WTC11 (cell line): ENCODE measurements around the gene SNAI1.

ENCODE experiments used
- FOXK1 ChIP-seq: sonication (generic); formaldehyde crosslinking; IDR thresholded peaks from 2 replicates; pipeline ENCODE4 v1.8.0; 2022; ENCODE audit warnings: mild to moderate bottlenecking, moderate library complexity, missing genetic modification reagents
- IRF2 ChIP-seq: sonication (generic); formaldehyde crosslinking; IDR thresholded peaks from 2 replicates; pipeline ENCODE4 v1.8.0; 2022; ENCODE audit warnings: low read depth, missing genetic modification reagents, borderline replicate concordance
- JUN ChIP-seq: sonication (generic); formaldehyde crosslinking; IDR thresholded peaks from 2 replicates; pipeline ENCODE4 v1.8.0; 2023; ENCODE audit warnings: mild to moderate bottlenecking, missing genetic modification reagents
- SP1 ChIP-seq: sonication (generic); formaldehyde crosslinking; conservative IDR thresholded peaks from 2 replicates; pipeline ENCODE4 v1.8.1; 2022; ENCODE audit warnings: missing genetic modification reagents
- ZNF416 ChIP-seq: fragments of 250-450 bp; sonication (Bioruptor Pico); IDR thresholded peaks from 2 replicates; pipeline ENCODE4 v1.9.0; 2021; ENCODE audit warnings: mild to moderate bottlenecking, inconsistent platforms
- TF ChIP-seq, protein P1 (sequence below): fragments of 200-600 bp; IDR thresholded peaks from 2 replicates; pipeline ENCODE4 v1.8.0; 2022; ENCODE audit warnings: antibody characterized with exemption
- TF ChIP-seq, protein P2 (sequence below): sonication (generic); formaldehyde crosslinking; IDR thresholded peaks from 2 replicates; pipeline ENCODE4 v1.8.1; 2022; ENCODE audit warnings: mild to moderate bottlenecking, moderate library complexity, missing genetic modification reagents
- TF ChIP-seq, protein P3 (sequence below): sonication (generic); formaldehyde crosslinking; IDR thresholded peaks from 2 replicates; pipeline ENCODE4 v1.8.0; 2022; ENCODE audit warnings: mild to moderate bottlenecking, missing genetic modification reagents

DNA sequence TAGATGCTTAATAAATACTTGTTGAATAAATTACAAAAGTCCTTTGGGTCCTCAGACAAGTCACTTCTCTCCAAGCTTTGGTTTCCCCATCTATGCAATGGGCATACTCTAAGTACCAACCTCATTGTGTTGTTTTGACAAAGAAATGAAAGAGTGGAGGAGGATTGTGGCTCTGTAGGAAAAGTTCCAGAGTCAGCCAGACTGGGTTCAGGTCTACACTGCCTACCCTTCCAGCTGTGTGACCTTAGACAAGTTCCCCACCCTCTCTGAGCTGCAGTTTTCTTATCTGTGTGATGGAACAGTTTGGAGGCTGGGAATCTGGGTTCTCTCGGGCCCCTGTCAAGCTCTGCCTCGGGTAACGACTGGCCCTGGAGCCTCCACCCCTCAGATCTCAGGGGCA, 53.9 kb downstream of the SNAI1 start:
- TF ChIP-seq, protein P1, sequence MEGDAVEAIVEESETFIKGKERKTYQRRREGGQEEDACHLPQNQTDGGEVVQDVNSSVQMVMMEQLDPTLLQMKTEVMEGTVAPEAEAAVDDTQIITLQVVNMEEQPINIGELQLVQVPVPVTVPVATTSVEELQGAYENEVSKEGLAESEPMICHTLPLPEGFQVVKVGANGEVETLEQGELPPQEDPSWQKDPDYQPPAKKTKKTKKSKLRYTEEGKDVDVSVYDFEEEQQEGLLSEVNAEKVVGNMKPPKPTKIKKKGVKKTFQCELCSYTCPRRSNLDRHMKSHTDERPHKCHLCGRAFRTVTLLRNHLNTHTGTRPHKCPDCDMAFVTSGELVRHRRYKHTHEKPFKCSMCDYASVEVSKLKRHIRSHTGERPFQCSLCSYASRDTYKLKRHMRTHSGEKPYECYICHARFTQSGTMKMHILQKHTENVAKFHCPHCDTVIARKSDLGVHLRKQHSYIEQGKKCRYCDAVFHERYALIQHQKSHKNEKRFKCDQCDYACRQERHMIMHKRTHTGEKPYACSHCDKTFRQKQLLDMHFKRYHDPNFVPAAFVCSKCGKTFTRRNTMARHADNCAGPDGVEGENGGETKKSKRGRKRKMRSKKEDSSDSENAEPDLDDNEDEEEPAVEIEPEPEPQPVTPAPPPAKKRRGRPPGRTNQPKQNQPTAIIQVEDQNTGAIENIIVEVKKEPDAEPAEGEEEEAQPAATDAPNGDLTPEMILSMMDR, result no peak
- TF ChIP-seq JUN (CRISPR knock-in tag) (no peak), FOXK1 (CRISPR knock-in tag) (no peak), SP1 (no peak), ZNF416 (CRISPR knock-in tag) (no peak), IRF2 (no peak)
- TF ChIP-seq, protein P2, sequence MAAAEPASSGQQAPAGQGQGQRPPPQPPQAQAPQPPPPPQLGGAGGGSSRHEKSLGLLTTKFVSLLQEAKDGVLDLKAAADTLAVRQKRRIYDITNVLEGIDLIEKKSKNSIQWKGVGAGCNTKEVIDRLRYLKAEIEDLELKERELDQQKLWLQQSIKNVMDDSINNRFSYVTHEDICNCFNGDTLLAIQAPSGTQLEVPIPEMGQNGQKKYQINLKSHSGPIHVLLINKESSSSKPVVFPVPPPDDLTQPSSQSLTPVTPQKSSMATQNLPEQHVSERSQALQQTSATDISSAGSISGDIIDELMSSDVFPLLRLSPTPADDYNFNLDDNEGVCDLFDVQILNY (CRISPR knock-in tag), result no peak
- TF ChIP-seq, protein P3, sequence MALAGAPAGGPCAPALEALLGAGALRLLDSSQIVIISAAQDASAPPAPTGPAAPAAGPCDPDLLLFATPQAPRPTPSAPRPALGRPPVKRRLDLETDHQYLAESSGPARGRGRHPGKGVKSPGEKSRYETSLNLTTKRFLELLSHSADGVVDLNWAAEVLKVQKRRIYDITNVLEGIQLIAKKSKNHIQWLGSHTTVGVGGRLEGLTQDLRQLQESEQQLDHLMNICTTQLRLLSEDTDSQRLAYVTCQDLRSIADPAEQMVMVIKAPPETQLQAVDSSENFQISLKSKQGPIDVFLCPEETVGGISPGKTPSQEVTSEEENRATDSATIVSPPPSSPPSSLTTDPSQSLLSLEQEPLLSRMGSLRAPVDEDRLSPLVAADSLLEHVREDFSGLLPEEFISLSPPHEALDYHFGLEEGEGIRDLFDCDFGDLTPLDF (CRISPR knock-in tag), result no peak
